Body of pancreas (tissue), 4 donors: ENCODE data around the gene MRGPRD. TPM values are rescaled to one million over a fixed set of nuclear protein-coding genes. Genes with fewer than 3 reads are reported as not detected.

Experiments
- ATAC-seq: fragments of 150-250 bp; one replicate; pipeline ENCODE4 v1.9.1; 2016
- DNase-seq, 4 donors: peaks; one replicate each; pipeline ENCODE4 v3.0.0-alpha.2; 2019
- H3K27ac ChIP-seq, 4 donors: fragments of 200-600 bp; sonication (generic); 1 replicate in 3 of 4; 2 replicates in 1 of 4; pipeline versions ENCODE4 v1.5.1 to v1.6.1; 2016 to 2019; ENCODE audit warnings: mild to moderate bottlenecking in 1 of 4, mixed read lengths in 1 of 4, moderate library complexity in 1 of 4
- H3K27me3 ChIP-seq, 2 donors: fragments of 200-600 bp; sonication (generic); one replicate each; pipeline ENCODE4 v1.6.0; 2016; ENCODE audit warnings: mild to moderate bottlenecking in 1 of 2
- H3K36me3 ChIP-seq, 2 donors: fragments of 200-600 bp; sonication (generic); replicated peaks in 1 of 2; 2 replicates each; pipeline ENCODE4 v1.5.1; 2016; ENCODE audit warnings: low read depth in 2 of 2; ENCODE audit not compliant: insufficient read depth in 1 of 2
- H3K4me1 ChIP-seq: fragments of 200-600 bp; sonication (generic); one replicate; pipeline ENCODE4 v1.6.0; 2016
- H3K4me3 ChIP-seq, 2 donors: fragments of 200-600 bp; sonication (generic); 1 replicate in 1 of 2; 2 replicates in 1 of 2; pipeline ENCODE4 v1.5.1; 2016 to 2019
- H3K9me3 ChIP-seq, 3 donors: fragments of 200-600 bp; sonication (generic); 1 replicate in 2 of 3; 2 replicates in 1 of 3; pipeline ENCODE4 v1.5.1; 2016
- POLR2A ChIP-seq, 3 donors: fragments of 450-650 bp; IDR thresholded peaks; one replicate each; pipeline ENCODE4 v1.6.1; 2016; ENCODE audit warnings: antibody characterized with exemption in 3 of 3, mild to moderate bottlenecking in 2 of 3
- WGBS, 2 donors: methylation state at CpG; one replicate each; pipeline ENCODE4 v1.1.5; 2017; 5-methylcytosine and 5-hydroxymethylcytosine counted together
- intact Hi-C: fragments of 100-400 bp; cut with DNase I; formaldehyde crosslinking; loops from one replicate; pipeline ENCODE4 v1.15.1; 2023
- total RNA-seq, 2 donors: library from RNA; depleted of rRNA; stranded (reverse); fragments of >200 nt; gene quantifications; one replicate each; pipeline ENCODE4 v1.1.0, GENCODE V29; 2016
- TF ChIP-seq, protein P1 (sequence below), 7 experiments: fragments of 450-650 bp in 4 of 7; fragments of 200-600 bp in 3 of 7; sonication (generic) in 3 of 7; IDR thresholded peaks; one replicate each; pipeline ENCODE4 v1.5.1; 2016 to 2019; ENCODE audit warnings: antibody characterized with exemption in 7 of 7

The MRGPRD gene
- total RNA-seq, 2 donors from 2014 or later: not detected

DNA sequence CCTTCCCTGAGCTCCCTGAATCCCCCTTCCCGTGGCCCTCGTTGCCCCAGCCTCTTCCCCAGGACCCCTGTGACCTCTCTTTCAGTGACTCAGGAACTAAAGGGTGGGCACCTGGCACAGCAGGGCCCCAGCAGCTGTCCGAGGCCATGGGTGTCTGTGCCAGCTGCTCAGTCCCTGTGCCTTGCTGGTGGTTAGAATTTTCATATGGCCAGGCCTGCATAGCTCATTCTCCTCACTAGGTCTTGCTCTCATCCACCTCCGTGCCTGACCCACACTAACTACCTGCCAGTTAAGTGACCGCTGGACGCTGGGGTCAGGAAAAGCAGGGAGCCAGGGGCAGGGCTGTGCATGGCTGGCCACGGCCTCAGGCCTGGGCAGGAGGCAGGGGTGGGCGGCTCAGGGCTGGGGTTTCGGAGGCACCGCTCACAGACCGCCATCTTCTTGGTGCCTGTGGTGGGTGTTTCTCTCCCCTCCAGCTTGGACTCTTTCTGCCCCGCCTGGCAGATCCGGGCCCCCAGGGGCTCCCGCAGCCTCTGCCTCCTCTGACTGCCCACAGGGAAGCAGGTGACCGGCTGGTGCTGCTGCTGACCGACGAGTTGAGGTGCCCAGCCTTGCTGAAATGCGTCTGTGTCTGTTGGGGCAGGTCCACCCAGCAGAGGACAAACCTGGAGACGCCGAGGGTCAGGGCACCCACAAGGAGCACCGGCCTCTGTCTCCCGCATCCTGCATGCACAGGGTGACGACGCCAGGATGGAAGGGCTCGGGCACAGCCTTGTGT lies 20.3 kb downstream of the MRGPRD start:
- intact Hi-C loops: no loop called here
- no peak for DNase-seq
- Histone ChIP-seq H3K4me3 (no peak overlapping the region), H3K9me3 (no peaks in the 10 kb centered on the region), H3K27ac (no peak overlapping the region), H3K27me3 (no peaks in the 10 kb centered on the region), H3K36me3 (no peaks in the 10 kb centered on the region), H3K4me1 (peaks cover 1% of the 10 kb centered on the region)
- no peak for ATAC-seq
- WGBS, 2 donors: 45 to 80% methylated on average over 3 to 24 of the region's 25 CpGs
- TF ChIP-seq POLR2A (IDR thresholded peaks at IDR 0.05): no peak
- TF ChIP-seq, protein P1, sequence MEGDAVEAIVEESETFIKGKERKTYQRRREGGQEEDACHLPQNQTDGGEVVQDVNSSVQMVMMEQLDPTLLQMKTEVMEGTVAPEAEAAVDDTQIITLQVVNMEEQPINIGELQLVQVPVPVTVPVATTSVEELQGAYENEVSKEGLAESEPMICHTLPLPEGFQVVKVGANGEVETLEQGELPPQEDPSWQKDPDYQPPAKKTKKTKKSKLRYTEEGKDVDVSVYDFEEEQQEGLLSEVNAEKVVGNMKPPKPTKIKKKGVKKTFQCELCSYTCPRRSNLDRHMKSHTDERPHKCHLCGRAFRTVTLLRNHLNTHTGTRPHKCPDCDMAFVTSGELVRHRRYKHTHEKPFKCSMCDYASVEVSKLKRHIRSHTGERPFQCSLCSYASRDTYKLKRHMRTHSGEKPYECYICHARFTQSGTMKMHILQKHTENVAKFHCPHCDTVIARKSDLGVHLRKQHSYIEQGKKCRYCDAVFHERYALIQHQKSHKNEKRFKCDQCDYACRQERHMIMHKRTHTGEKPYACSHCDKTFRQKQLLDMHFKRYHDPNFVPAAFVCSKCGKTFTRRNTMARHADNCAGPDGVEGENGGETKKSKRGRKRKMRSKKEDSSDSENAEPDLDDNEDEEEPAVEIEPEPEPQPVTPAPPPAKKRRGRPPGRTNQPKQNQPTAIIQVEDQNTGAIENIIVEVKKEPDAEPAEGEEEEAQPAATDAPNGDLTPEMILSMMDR (IDR thresholded peaks at IDR 0.05): no peak

DNA sequence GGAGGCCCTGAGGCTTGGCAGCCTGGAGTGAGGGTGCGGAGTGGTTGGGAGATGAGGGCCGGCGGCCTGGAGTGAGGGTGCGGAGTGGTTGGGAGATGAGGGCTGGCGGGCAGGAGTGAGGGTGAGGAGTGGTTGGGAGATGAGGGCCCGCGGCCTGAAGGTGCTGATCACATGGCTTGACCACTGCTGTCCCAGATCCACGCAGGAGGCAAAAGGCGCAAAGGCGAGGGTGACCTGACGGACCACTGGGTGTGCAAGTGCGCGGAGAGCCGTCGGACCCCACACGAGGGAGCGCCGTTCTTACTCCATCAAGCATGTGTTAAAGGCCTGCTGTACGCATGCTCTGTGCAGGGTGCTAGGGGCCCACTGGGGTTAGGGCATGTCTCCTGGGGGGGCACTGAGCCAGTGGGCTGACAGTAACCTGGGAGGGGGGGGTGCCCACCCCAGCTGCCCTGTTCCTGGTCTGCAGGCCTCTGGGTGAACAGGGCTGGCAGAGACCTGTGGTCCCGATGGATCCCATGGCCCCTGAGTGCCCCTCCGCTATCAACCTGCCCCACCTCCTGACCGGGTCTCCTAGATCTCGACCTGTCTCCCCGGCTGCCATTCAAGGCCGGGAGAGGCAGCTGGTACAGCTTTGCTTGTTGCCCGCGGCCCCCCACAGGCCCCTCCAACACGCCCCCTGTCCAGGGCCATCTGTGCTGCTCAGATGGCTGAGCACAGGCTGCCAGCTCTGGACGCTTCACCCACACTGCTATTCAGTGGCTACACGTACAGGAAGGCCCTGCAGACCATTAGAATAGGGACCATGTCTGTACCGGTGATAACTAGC lies 21.1 kb downstream of the MRGPRD start:
- ATAC-seq: no peak
- 78 to 84% methylated on average over 17 to 31 of the region's 31 CpGs for WGBS, 2 donors
- no peaks in the 10 kb centered on the region for H3K36me3 ChIP-seq
- H3K27me3 ChIP-seq: no peaks in the 10 kb centered on the region
- H3K9me3 ChIP-seq: no peaks in the 10 kb centered on the region
- H3K4me1 ChIP-seq: peaks cover 8% of the 10 kb centered on the region
- TF ChIP-seq POLR2A (IDR thresholded peaks at IDR 0.05): no peak
- TF ChIP-seq, protein P1 (IDR thresholded peaks at IDR 0.05): no peak
- no peak overlapping the region for H3K27ac ChIP-seq
- no peak for DNase-seq
- intact Hi-C loops: no loop called here
- no peak overlapping the region for H3K4me3 ChIP-seq

DNA sequence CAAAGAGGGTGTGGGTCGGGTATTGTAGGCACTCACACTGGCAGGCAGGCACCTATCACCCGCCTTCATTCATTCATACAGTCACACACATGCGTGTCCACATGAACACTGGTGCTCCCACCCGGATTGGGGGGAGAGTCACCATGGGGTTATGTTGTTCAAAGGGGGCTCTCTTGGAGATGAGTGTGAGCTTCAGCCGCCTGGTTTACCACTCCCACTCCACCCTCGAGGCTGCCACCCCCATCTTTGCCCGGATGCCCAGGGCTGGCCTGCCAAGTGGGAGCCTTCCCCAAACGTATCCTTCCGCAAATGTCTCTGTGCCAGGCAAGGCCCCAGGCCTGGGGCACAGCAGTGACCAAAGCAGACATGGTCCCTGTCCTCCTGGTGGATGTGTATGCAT lies 22.6 kb downstream of the MRGPRD start:
- Histone ChIP-seq H3K9me3 (no peaks in the 10 kb centered on the region), H3K27ac (no peak overlapping the region), H3K27me3 (no peaks in the 10 kb centered on the region), H3K4me3 (no peak overlapping the region), H3K4me1 (peaks cover 8% of the 10 kb centered on the region), H3K36me3 (no peaks in the 10 kb centered on the region)
- no peak for TF ChIP-seq POLR2A (IDR thresholded peaks at IDR 0.05)
- TF ChIP-seq, protein P1 (IDR thresholded peaks at IDR 0.05): no peak
- WGBS, 2 donors: 83 to 84% methylated on average over 9 of the region's 9 CpGs
- ATAC-seq: no peak
- DNase-seq: no peak
- intact Hi-C loops: no loop called here

DNA sequence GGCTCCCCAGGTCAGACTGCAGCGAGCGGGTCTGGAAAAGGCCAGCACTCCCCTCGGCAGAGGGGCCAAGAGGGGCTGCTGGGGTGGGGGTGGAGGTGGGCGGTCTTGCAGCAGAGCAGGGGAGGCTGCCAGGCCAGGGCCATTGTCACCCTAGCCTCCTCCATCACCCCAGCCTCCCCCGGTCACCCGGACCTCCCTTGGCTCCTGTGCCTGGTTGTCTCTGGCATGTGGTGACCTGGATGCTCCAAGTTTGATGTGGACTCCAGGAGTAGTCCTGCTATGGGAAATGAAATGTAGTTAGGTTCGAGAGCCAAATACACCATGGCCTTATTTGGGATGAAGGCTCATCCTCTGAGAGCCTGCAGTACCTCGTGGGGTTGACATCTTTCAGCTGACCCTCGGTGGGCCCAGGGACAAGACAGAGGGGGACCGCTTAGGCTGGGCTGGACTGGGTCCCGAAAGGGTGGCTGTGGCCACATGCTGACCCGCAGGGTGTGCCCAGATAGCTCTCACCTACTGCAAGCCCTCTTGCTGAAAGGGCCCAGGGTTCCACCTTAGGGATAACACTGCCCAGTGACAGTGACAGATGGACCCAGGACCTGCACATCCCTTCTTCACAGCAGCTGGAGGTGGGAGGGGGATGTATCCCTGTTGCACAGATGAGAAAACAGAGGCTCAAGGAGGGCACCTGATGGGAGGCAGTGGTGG lies 24.1 kb downstream of the MRGPRD start:
- Histone ChIP-seq H3K36me3 (no peaks in the 10 kb centered on the region), H3K9me3 (no peaks in the 10 kb centered on the region), H3K27me3 (no peaks in the 10 kb centered on the region), H3K4me1 (peaks cover 8% of the 10 kb centered on the region), H3K27ac (no peak overlapping the region), H3K4me3 (no peak overlapping the region)
- intact Hi-C loops: no loop called here
- WGBS, 2 donors: 64% methylated on average over 11 of the region's 12 CpGs; no CpG with 5 or more reads in 1 of the 2 donors
- TF ChIP-seq, protein P1 (IDR thresholded peaks at IDR 0.05): no peak
- TF ChIP-seq POLR2A (IDR thresholded peaks at IDR 0.05): no peak
- DNase-seq (no peak), ATAC-seq (no peak)
